IMR-90 (cell line): Measurements from ENCODE around the gene PTPN13. TPM values are rescaled to one million over a fixed set of nuclear protein-coding genes. Genes with fewer than 3 reads are reported as not detected.

Source experiments
- ATAC-seq: fragments of 200-7000 bp; cut with Tn5 transposase; 2 replicates; pipeline ENCODE4 v1.9.1; 2020; ENCODE audit warnings: low read depth, mild to moderate bottlenecking, moderate library complexity
- BruUV-seq: library from RNA; stranded (reverse); fragments of 400-500 nt; replicated peaks from 2 replicates; lab custom pipeline; 2021; lab: Mats Ljungman, UMichigan
- CTCF ChIA-PET: fragments of 300-600 bp; formaldehyde crosslinking; extraction: SDS; loops from one replicate; lab custom pipeline; 2021; ENCODE audit warnings: antibody characterized with exemption; lab: Yijun Ruan, JAX
- POLR2A ChIA-PET: fragments of 300-600 bp; sonication (Branson Sonifier 250); formaldehyde crosslinking; loops from one replicate; lab custom pipeline; 2022; ENCODE audit warnings: antibody characterized with exemption; ENCODE audit not compliant: unreplicated experiment; lab: Charles Lee
- DNase-seq: peaks from one replicate; pipeline ENCODE4 v3.0.0; 2013
- H2AFZ ChIP-seq: replicated peaks from 2 replicates; pipeline ENCODE3; 2013; ENCODE audit warnings: low read length, mild to moderate bottlenecking; ENCODE audit not compliant: poor library complexity
- H2AK5ac ChIP-seq: 2 replicates; pipeline ENCODE4 v1.6.1; 2013; ENCODE audit warnings: low read depth, low read length, inconsistent platforms
- H2AK9ac ChIP-seq: replicated peaks from 2 replicates; pipeline ENCODE3; 2013; ENCODE audit warnings: mild to moderate bottlenecking, low read depth, low read length, moderate library complexity; ENCODE audit not compliant: poor library complexity
- H2BK120ac ChIP-seq: 2 replicates; pipeline ENCODE4 v1.6.1; 2013; ENCODE audit warnings: low read depth, low read length, inconsistent platforms
- H2BK15ac ChIP-seq: 3 replicates; pipeline ENCODE4 v1.6.1; 2013; ENCODE audit warnings: low read depth, low read length, inconsistent platforms
- H2BK20ac ChIP-seq: 2 replicates; pipeline ENCODE4 v1.6.1; 2013; ENCODE audit warnings: low read depth, mild to moderate bottlenecking, inconsistent platforms, low read length, moderate library complexity
- H2BK5ac ChIP-seq: 2 replicates; pipeline ENCODE4 v1.6.1; 2013; ENCODE audit warnings: mild to moderate bottlenecking, low read depth, low read length, inconsistent platforms; ENCODE audit not compliant: poor library complexity, severe bottlenecking
- H3K14ac ChIP-seq: replicated peaks from 2 replicates; pipeline ENCODE4 v1.6.1; 2013; ENCODE audit warnings: low read depth, low read length, inconsistent platforms
- H3K18ac ChIP-seq: 2 replicates; pipeline ENCODE4 v1.6.1; 2013; ENCODE audit warnings: low read depth, low read length, control low read depth
- H3K23ac ChIP-seq: 2 replicates; pipeline ENCODE4 v1.6.1; 2013; ENCODE audit warnings: low read depth, low read length, inconsistent platforms
- H3K27ac ChIP-seq: 2 replicates; pipeline ENCODE4 v1.5.1; 2013; ENCODE audit warnings: mild to moderate bottlenecking, control low read depth, low read length; ENCODE audit not compliant: insufficient read depth
- H3K27me3 ChIP-seq: 2 replicates; pipeline ENCODE4 v1.6.1; 2013; ENCODE audit warnings: low read length; ENCODE audit not compliant: control insufficient read depth, insufficient read depth
- H3K36me3 ChIP-seq: 2 replicates; pipeline ENCODE4 v1.6.1; 2013; ENCODE audit warnings: low read length, mixed read lengths; ENCODE audit not compliant: control insufficient read depth, insufficient read depth
- H3K4ac ChIP-seq: 2 replicates; pipeline ENCODE4 v1.6.1; 2013; ENCODE audit warnings: low read depth, low read length, inconsistent platforms
- H3K4me1 ChIP-seq: 2 replicates; pipeline ENCODE4 v1.6.1; 2013; ENCODE audit warnings: low read length, mixed read lengths; ENCODE audit not compliant: control insufficient read depth, insufficient read depth
- H3K4me2 ChIP-seq: 2 replicates; pipeline ENCODE4 v1.6.1; 2013; ENCODE audit warnings: low read depth, mild to moderate bottlenecking, control low read depth, low read length, moderate library complexity
- H3K4me3 ChIP-seq: 2 replicates; pipeline ENCODE4 v1.5.1; 2013; ENCODE audit warnings: low read depth, mild to moderate bottlenecking, control low read depth, low read length, moderate library complexity; ENCODE audit not compliant: insufficient read depth
- H3K56ac ChIP-seq: 2 replicates; pipeline ENCODE4 v1.6.1; 2013; ENCODE audit warnings: low read length, inconsistent platforms; ENCODE audit not compliant: insufficient read depth; ENCODE audit errors: extremely low read depth
- H3K79me1 ChIP-seq, 2 experiments: 2 replicates each; pipeline ENCODE4 v1.6.1; 2013; ENCODE audit warnings: low read length in 2 of 2, inconsistent platforms in 1 of 2, low read depth in 1 of 2
- H3K9ac ChIP-seq: 2 replicates; pipeline ENCODE4 v1.6.1; 2013; ENCODE audit warnings: low read depth, low read length, control low read depth
- H3K9me1 ChIP-seq: 2 replicates; pipeline ENCODE4 v1.6.1; 2013; ENCODE audit warnings: low read length, inconsistent platforms; ENCODE audit not compliant: insufficient read depth
- H3K9me3 ChIP-seq: 2 replicates; pipeline ENCODE4 v1.6.1; 2013; ENCODE audit warnings: low read length; ENCODE audit not compliant: control insufficient read depth, insufficient read depth
- H4K20me1 ChIP-seq: 2 replicates; pipeline ENCODE4 v1.6.1; 2013; ENCODE audit warnings: low read length, inconsistent platforms; ENCODE audit not compliant: insufficient read depth
- H4K5ac ChIP-seq: 2 replicates; pipeline ENCODE4 v1.6.1; 2013; ENCODE audit warnings: mild to moderate bottlenecking, low read depth, low read length, control low read depth
- H4K8ac ChIP-seq, 2 experiments: 2 replicates each; pipeline ENCODE4 v1.6.1; 2013; ENCODE audit warnings: low read depth in 2 of 2, low read length in 2 of 2, control low read depth in 1 of 2, inconsistent platforms in 1 of 2
- H4K91ac ChIP-seq: 2 replicates; pipeline ENCODE4 v1.6.1; 2013; ENCODE audit warnings: low read depth, low read length, inconsistent platforms; ENCODE audit not compliant: insufficient read depth
- BHLHE40 ChIP-seq: fragments of 150-350 bp; IDR thresholded peaks from 2 replicates; pipeline ENCODE4 v1.6.1; 2016; ENCODE audit warnings: mild to moderate bottlenecking, low read depth, low read length
- CEBPB ChIP-seq: IDR thresholded peaks from 2 replicates; pipeline ENCODE4 v1.6.1; 2012; ENCODE audit warnings: low read depth, low read length, improper control_type of control experiment
- FOS ChIP-seq: fragments of 150-350 bp; IDR thresholded peaks from 2 replicates; pipeline ENCODE4 v1.6.1; 2016; ENCODE audit warnings: low read depth, low read length
- MAFK ChIP-seq: IDR thresholded peaks from 2 replicates; pipeline ENCODE4 v1.6.1; 2012; ENCODE audit warnings: low read depth, low read length, improper control_type of control experiment
- MAZ ChIP-seq: IDR thresholded peaks from 2 replicates; pipeline ENCODE4 v1.6.1; 2012; ENCODE audit warnings: low read depth, mild to moderate bottlenecking, low read length, improper control_type of control experiment, moderate library complexity, borderline replicate concordance
- NFE2L2 ChIP-seq: fragments of 150-350 bp; IDR thresholded peaks from 2 replicates; pipeline ENCODE4 v1.6.1; 2016; ENCODE audit warnings: low read depth, mild to moderate bottlenecking, low read length
- POLR2A ChIP-seq: IDR thresholded peaks from 2 replicates; pipeline ENCODE4 v1.6.1; 2012; ENCODE audit warnings: mild to moderate bottlenecking, low read depth, low read length
- RCOR1 ChIP-seq: IDR thresholded peaks from 2 replicates; pipeline ENCODE4 v1.6.1; 2012; ENCODE audit warnings: mild to moderate bottlenecking, low read length, improper control_type of control experiment; ENCODE audit not compliant: insufficient replicate concordance
- RFX5 ChIP-seq: IDR thresholded peaks from 2 replicates; pipeline ENCODE4 v1.8.0; 2012; ENCODE audit warnings: low read depth, mild to moderate bottlenecking, low read length, moderate library complexity
- SMC3 ChIP-seq: fragments of 150-350 bp; IDR thresholded peaks from 2 replicates; pipeline ENCODE4 v1.6.1; 2016; ENCODE audit warnings: low read depth, mild to moderate bottlenecking, antibody characterized with exemption, low read length, moderate library complexity
- WGBS, 2 experiments: methylation state at CpG; one replicate each; pipeline versions ENCODE4 v1.1.5 to v1.1.7; 2013; ENCODE audit warnings: missing lambda C conversion rate in 2 of 2; ENCODE audit not compliant: insufficient read length in 1 of 2; ENCODE audit errors: extremely low coverage in 2 of 2; 5-methylcytosine and 5-hydroxymethylcytosine counted together
- dilution Hi-C: fragments of 300-500 bp; cut with HindIII; formaldehyde crosslinking; loops from one replicate; pipeline ENCODE4 v1.14.3; 2018; ENCODE audit warnings: low sequenced_read_pairs; ENCODE audit not compliant: unreplicated experiment
- in situ Hi-C: fragments of 300-500 bp; cut with MboI; formaldehyde crosslinking; loops from 3 replicates; pipeline ENCODE4 v1.14.3; 2019; ENCODE audit warnings: low sequenced_read_pairs, inconsistent platforms, mixed read lengths
- intact Hi-C: fragments of 100-400 bp; cut with micrococcal nuclease; formaldehyde crosslinking; loops from 2 replicates; pipeline ENCODE4 v1.10.0; 2022
- polyA plus RNA-seq, 3 experiments: library from polyadenylated mRNA; depleted of rRNA; stranded (reverse); fragments of >200 nt; gene quantifications; 2 replicates each; pipeline ENCODE4 v1.2.3, GENCODE V29; 2012; ENCODE audit warnings: low replicate concordance in 1 of 3
- total RNA-seq: library from RNA; depleted of rRNA; stranded (reverse); fragments of >200 nt; gene quantifications from 2 replicates; pipeline ENCODE4 v1.2.3, GENCODE V29; 2012
- TF ChIP-seq, protein P1 (sequence below): conservative IDR thresholded peaks from 2 replicates; pipeline ENCODE4 v1.5.1; 2012; ENCODE audit warnings: mild to moderate bottlenecking, low read depth, low read length, improper control_type of control experiment
- TF ChIP-seq, protein P2 (sequence below): fragments of 150-350 bp; IDR thresholded peaks from 2 replicates; pipeline ENCODE4 v1.6.1; 2016; ENCODE audit warnings: low read depth, mild to moderate bottlenecking, low read length, moderate library complexity, borderline replicate concordance

PTPN13 gene
- total and polyA plus RNA-seq, 2 of the 4 experiments (the other 2 are of a cell fraction): 7.7 to 29.0 TPM

DNA sequence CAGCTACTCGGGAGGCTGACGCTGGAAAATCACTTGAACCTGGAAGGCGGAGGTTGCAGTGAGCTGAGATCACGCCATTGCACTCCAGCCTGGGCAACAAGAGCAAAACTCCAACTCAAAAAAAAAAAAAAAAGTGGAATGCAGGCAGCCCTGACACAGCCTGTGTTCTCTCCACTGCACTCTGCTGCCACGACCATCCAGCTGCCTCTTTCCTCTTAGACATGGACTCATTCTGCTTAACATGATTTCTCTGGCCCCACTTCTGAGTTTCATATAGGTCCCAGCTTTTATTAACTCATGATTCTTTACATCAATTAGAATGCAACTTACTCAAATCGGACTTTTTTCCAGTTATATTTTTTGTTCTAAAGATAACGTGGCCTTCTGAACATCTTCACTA lies 225.4 kb downstream of the PTPN13 start:
- Histone ChIP-seq H2AFZ (no peak overlapping the region), H2AK9ac (no peak overlapping the region), H3K9me3 (peaks cover 9% of the 10 kb centered on the region), H4K5ac (no peak overlapping the region), H2BK5ac (no peak overlapping the region), H2BK20ac (peak overlapping the region; percentile 54; the same call in 1 of the 2 replicates), H4K8ac (no peak overlapping the region), H3K23ac (no peak overlapping the region), H3K27ac (no peak overlapping the region), H3K18ac (no peak overlapping the region), H3K9me1 (no peaks in the 10 kb centered on the region), H3K4me1 (peaks cover 4% of the 10 kb centered on the region), H2BK15ac (no peak overlapping the region), H3K56ac (no peak overlapping the region), H3K9ac (no peak overlapping the region), H3K27me3 (no peaks in the 10 kb centered on the region), H2BK120ac (peak overlapping the region; percentile 57; the same call in 1 of the 2 replicates), H4K91ac (no peak overlapping the region), H3K4me3 (no peak overlapping the region), H3K14ac (no peak overlapping the region), H4K20me1 (no peaks in the 10 kb centered on the region), H3K79me1 (no peaks in the 10 kb centered on the region), H3K36me3 (peaks cover 9% of the 10 kb centered on the region), H2AK5ac (peak overlapping the region; percentile 54; the same call in 1 of the 2 replicates), H3K4me2 (no peak overlapping the region), H3K4ac (no peak overlapping the region)
- ChIA-PET CTCF (no interaction called here), POLR2A (interaction anchor here (1.4 kb wide), 1 partner anchor 12 kb away, joined by 3 read pairs; no protein-coding TSS in a partner anchor)
- ATAC-seq (no peak), DNase-seq (no peak)
- in situ Hi-C loops (no loop called here), dilution Hi-C loops (no loop called here), intact Hi-C loops (no loop called here)
- WGBS, 2 experiments: 75% methylated on average over 5 of the region's 7 CpGs; no CpG with 5 or more reads in 1 of the 2 experiments
- no TSS peak for BruUV-seq
- no peak for TF ChIP-seq MAZ
- TF ChIP-seq, protein P1, sequence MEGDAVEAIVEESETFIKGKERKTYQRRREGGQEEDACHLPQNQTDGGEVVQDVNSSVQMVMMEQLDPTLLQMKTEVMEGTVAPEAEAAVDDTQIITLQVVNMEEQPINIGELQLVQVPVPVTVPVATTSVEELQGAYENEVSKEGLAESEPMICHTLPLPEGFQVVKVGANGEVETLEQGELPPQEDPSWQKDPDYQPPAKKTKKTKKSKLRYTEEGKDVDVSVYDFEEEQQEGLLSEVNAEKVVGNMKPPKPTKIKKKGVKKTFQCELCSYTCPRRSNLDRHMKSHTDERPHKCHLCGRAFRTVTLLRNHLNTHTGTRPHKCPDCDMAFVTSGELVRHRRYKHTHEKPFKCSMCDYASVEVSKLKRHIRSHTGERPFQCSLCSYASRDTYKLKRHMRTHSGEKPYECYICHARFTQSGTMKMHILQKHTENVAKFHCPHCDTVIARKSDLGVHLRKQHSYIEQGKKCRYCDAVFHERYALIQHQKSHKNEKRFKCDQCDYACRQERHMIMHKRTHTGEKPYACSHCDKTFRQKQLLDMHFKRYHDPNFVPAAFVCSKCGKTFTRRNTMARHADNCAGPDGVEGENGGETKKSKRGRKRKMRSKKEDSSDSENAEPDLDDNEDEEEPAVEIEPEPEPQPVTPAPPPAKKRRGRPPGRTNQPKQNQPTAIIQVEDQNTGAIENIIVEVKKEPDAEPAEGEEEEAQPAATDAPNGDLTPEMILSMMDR: no peak
- TF ChIP-seq MAFK: no peak
- no peak for TF ChIP-seq POLR2A
- no peak for TF ChIP-seq RFX5
- TF ChIP-seq NFE2L2: no peak
- TF ChIP-seq CEBPB: no peak
- no peak for TF ChIP-seq SMC3
- TF ChIP-seq, protein P2, sequence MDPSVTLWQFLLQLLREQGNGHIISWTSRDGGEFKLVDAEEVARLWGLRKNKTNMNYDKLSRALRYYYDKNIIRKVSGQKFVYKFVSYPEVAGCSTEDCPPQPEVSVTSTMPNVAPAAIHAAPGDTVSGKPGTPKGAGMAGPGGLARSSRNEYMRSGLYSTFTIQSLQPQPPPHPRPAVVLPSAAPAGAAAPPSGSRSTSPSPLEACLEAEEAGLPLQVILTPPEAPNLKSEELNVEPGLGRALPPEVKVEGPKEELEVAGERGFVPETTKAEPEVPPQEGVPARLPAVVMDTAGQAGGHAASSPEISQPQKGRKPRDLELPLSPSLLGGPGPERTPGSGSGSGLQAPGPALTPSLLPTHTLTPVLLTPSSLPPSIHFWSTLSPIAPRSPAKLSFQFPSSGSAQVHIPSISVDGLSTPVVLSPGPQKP: no peak
- no peak for TF ChIP-seq RCOR1
- no peak for TF ChIP-seq FOS
- TF ChIP-seq BHLHE40: no peak
